ENCODE data around the gene EMID1.

The EMID1 gene

GRCh38 chr22:29292379-29292778 is 86.7 kb downstream of the EMID1 start:
- H3K36me3 ChIP-seq (ENCODE audit: control insufficient read depth, insufficient read depth, low read length), result no peaks in the 10 kb centered on the region

GRCh38 chr22:29298641-29299040 is 92.9 kb downstream of the EMID1 start:
- H3K9ac ChIP-seq, result no peak overlapping the region
- H3K36me3 ChIP-seq (ENCODE audit: control insufficient read depth, insufficient read depth, low read length), result peaks cover 4% of the 10 kb centered on the region
- no peak overlapping the region for H3K4me2 ChIP-seq (ENCODE audit: low read length)
- H3K4me1 ChIP-seq, result no peaks in the 10 kb centered on the region
- no peaks in the 10 kb centered on the region for H3K9me3 ChIP-seq (ENCODE audit: control insufficient read depth, low read length)
- TF ChIP-seq CTCF (IDR thresholded peaks at IDR 0.05), result no peak
- no peak overlapping the region for H3K27ac ChIP-seq
- H2AFZ ChIP-seq, result no peak overlapping the region
- no peak overlapping the region for H3K4me3 ChIP-seq (ENCODE audit: low read depth, low read length)
- H3K27me3 ChIP-seq (ENCODE audit: control insufficient read depth, insufficient read depth, low read length), result no peaks in the 10 kb centered on the region
- H3K79me2 ChIP-seq, result no peaks in the 10 kb centered on the region

More at GRCh38 chr22:29292379-29292778, 86.7 kb downstream of the EMID1 start:
- H3K27ac ChIP-seq, result no peak overlapping the region
- peaks cover 3% of the 10 kb centered on the region for H3K79me2 ChIP-seq
- H3K4me1 ChIP-seq, result no peaks in the 10 kb centered on the region
- no peak overlapping the region for H3K4me2 ChIP-seq (ENCODE audit: low read length)
- no peaks in the 10 kb centered on the region for H3K9me3 ChIP-seq (ENCODE audit: control insufficient read depth, low read length)
- H2AFZ ChIP-seq, result no peak overlapping the region
- no peak for TF ChIP-seq CTCF (IDR thresholded peaks at IDR 0.05)
- H3K27me3 ChIP-seq (ENCODE audit: control insufficient read depth, insufficient read depth, low read length), result no peaks in the 10 kb centered on the region
- no peak overlapping the region for H3K9ac ChIP-seq
- H3K4me3 ChIP-seq (ENCODE audit: low read depth, low read length), result no peak overlapping the region

GRCh38 chr22:29299136-29299900 is 93.6 kb downstream of the EMID1 start:
- Histone ChIP-seq H3K9ac (no peak overlapping the region), H3K27ac (no peak overlapping the region), H3K79me2 (no peaks in the 10 kb centered on the region), H3K4me3 (ENCODE audit: low read depth, low read length) (no peak overlapping the region), H2AFZ (no peak overlapping the region), H3K27me3 (ENCODE audit: control insufficient read depth, insufficient read depth, low read length) (no peaks in the 10 kb centered on the region), H3K4me2 (ENCODE audit: low read length) (no peak overlapping the region), H3K9me3 (ENCODE audit: control insufficient read depth, low read length) (no peaks in the 10 kb centered on the region), H3K36me3 (ENCODE audit: control insufficient read depth, insufficient read depth, low read length) (peaks cover 4% of the 10 kb centered on the region), H3K4me1 (no peaks in the 10 kb centered on the region)
- no peak for TF ChIP-seq CTCF (IDR thresholded peaks at IDR 0.05)

GRCh38 chr22:29300467-29300806 is 94.7 kb downstream of the EMID1 start:
- no peaks in the 10 kb centered on the region for H3K27me3 ChIP-seq (ENCODE audit: control insufficient read depth, insufficient read depth, low read length)
- no peak overlapping the region for H3K27ac ChIP-seq
- no peak overlapping the region for H3K4me3 ChIP-seq (ENCODE audit: low read depth, low read length)
- H3K9ac ChIP-seq, result no peak overlapping the region
- no peak overlapping the region for H2AFZ ChIP-seq
- H3K4me1 ChIP-seq, result no peaks in the 10 kb centered on the region
- H3K4me2 ChIP-seq (ENCODE audit: low read length), result no peak overlapping the region
- H3K36me3 ChIP-seq (ENCODE audit: control insufficient read depth, insufficient read depth, low read length), result peaks cover 4% of the 10 kb centered on the region
- H3K9me3 ChIP-seq (ENCODE audit: control insufficient read depth, low read length), result no peaks in the 10 kb centered on the region
- TF ChIP-seq CTCF (IDR thresholded peaks at IDR 0.05), result no peak
- H3K79me2 ChIP-seq, result no peaks in the 10 kb centered on the region

Data from parathyroid adenoma (tissue), 2 donors.